Thyroid gland (tissue), 4 donors: Measurements from ENCODE around the gene PARP11. TPM values are rescaled to one million over a fixed set of nuclear protein-coding genes. Genes with fewer than 3 reads are reported as not detected.
A peak's percentile ranks its signal among the peaks of the same experiment; 100 is the strongest.

Experiments
- DNase-seq, 2 donors: peaks; one replicate each; pipeline ENCODE4 v3.0.0-alpha.2; 2019
- H3K27ac ChIP-seq, 3 donors: fragments of 200-600 bp; sonication (generic); 1 replicate in 2 of 3; 2 replicates in 1 of 3; pipeline ENCODE4 v1.5.1; 2016 to 2019; ENCODE audit warnings: mild to moderate bottlenecking in 1 of 3, moderate library complexity in 1 of 3
- H3K27me3 ChIP-seq: fragments of 200-600 bp; sonication (generic); one replicate; pipeline ENCODE4 v1.5.1; 2019
- H3K36me3 ChIP-seq, 2 donors: fragments of 200-600 bp; sonication (generic); one replicate each; pipeline ENCODE4 v1.5.1; 2016 to 2019
- H3K4me1 ChIP-seq, 2 donors: fragments of 200-600 bp; sonication (generic); one replicate each; pipeline ENCODE4 v1.5.1; 2017 to 2019
- H3K4me3 ChIP-seq, 3 donors: fragments of 200-600 bp; sonication (generic); replicated peaks in 1 of 3; 1 replicate in 2 of 3; 2 replicates in 1 of 3; pipeline ENCODE4 v1.5.1; 2016; ENCODE audit warnings: mild to moderate bottlenecking in 1 of 3
- H3K9me3 ChIP-seq: fragments of 200-600 bp; sonication (generic); one replicate; pipeline ENCODE4 v1.5.1; 2017
- POLR2A ChIP-seq, 2 donors: fragments of 450-650 bp; IDR thresholded peaks; one replicate each; pipeline ENCODE4 v1.6.1; 2017; ENCODE audit warnings: antibody characterized with exemption in 2 of 2, mild to moderate bottlenecking in 2 of 2, moderate library complexity in 1 of 2
- WGBS, 2 donors: methylation state at CpG; one replicate each; pipeline ENCODE4 v1.1.5; 2017; 5-methylcytosine and 5-hydroxymethylcytosine counted together
- intact Hi-C: fragments of 100-400 bp; cut with DNase I; formaldehyde crosslinking; loops from one replicate; pipeline ENCODE4 v1.15.1; 2023
- total RNA-seq, 4 donors: library from RNA; depleted of rRNA; stranded (reverse); fragments of >200 nt; gene quantifications; one replicate each; pipeline ENCODE4 v1.2.3, GENCODE V29; 2016
- TF ChIP-seq, protein P1 (sequence below), 6 experiments: fragments of 200-600 bp in 3 of 6; fragments of 450-650 bp in 3 of 6; sonication (generic) in 3 of 6; IDR thresholded peaks; one replicate each; pipeline ENCODE4 v1.5.1; 2016 to 2019; ENCODE audit warnings: antibody characterized with exemption in 6 of 6, mild to moderate bottlenecking in 2 of 6, inconsistent platforms in 1 of 6, moderate library complexity in 1 of 6

The PARP11 gene
- total RNA-seq, 4 donors from 2014 or later: 8.7 to 26.2 (median 15.4) TPM

- H3K4me1 ChIP-seq: no peaks in the 10 kb centered on the region
- H3K4me3 ChIP-seq: peak overlapping the region in 1 of 3 donors; percentile 1
- H3K9me3 ChIP-seq: no peaks in the 10 kb centered on the region
- H3K27me3 ChIP-seq: no peaks in the 10 kb centered on the region
- H3K27ac ChIP-seq: peak overlapping the region in 2 of 3 donors; percentile 44 to 71
- TF ChIP-seq POLR2A (IDR thresholded peaks at IDR 0.05): no peak
- TF ChIP-seq, protein P1, sequence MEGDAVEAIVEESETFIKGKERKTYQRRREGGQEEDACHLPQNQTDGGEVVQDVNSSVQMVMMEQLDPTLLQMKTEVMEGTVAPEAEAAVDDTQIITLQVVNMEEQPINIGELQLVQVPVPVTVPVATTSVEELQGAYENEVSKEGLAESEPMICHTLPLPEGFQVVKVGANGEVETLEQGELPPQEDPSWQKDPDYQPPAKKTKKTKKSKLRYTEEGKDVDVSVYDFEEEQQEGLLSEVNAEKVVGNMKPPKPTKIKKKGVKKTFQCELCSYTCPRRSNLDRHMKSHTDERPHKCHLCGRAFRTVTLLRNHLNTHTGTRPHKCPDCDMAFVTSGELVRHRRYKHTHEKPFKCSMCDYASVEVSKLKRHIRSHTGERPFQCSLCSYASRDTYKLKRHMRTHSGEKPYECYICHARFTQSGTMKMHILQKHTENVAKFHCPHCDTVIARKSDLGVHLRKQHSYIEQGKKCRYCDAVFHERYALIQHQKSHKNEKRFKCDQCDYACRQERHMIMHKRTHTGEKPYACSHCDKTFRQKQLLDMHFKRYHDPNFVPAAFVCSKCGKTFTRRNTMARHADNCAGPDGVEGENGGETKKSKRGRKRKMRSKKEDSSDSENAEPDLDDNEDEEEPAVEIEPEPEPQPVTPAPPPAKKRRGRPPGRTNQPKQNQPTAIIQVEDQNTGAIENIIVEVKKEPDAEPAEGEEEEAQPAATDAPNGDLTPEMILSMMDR (IDR thresholded peaks at IDR 0.05): peak in 5 of 6 experiments; percentile 69 to 92 (median 85)
- WGBS, 2 donors: 42 to 43% methylated on average over 8 of the region's 8 CpGs
- DNase-seq: peak in 1 of 2 donors; percentile 28
- H3K36me3 ChIP-seq: no peaks in the 10 kb centered on the region
- intact Hi-C loops: loop anchor here (10.0 kb wide), 1 partner anchor 109 kb away; no protein-coding TSS in a partner anchor
These were observed 12.3 kb upstream of the PARP11 start for GRCh38 chr12:3885277-3886094.

DNA sequence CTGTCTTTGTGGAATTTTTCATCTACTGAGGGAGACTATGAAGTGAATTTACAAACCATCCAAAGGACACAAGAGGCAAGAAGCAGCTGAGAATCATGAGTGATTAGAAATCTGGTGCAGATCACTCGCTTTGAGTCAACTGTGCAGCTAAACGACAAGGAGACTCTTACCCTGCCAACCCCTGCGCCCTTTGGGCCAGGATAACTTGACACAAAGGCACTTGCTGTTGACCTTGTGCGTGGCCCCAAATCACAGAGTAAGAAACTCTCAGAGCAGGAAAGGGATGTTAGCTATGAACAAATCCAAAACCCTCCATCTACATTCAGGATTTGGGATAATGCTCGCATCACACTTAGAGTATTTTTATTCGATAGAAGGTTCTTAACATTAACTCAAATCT, 11.5 kb upstream of the PARP11 start:
- H3K27me3 ChIP-seq: no peaks in the 10 kb centered on the region
- TF ChIP-seq, protein P1 (IDR thresholded peaks at IDR 0.05): no peak
- TF ChIP-seq POLR2A (IDR thresholded peaks at IDR 0.05): no peak
- no peaks in the 10 kb centered on the region for H3K36me3 ChIP-seq
- no peak overlapping the region for H3K4me3 ChIP-seq
- H3K4me1 ChIP-seq: no peaks in the 10 kb centered on the region
- intact Hi-C loops: loop anchor here (10.0 kb wide), 1 partner anchor 110 kb away; no protein-coding TSS in a partner anchor
- DNase-seq: no peak
- H3K27ac ChIP-seq: peak overlapping the region in 1 of 3 donors; percentile 44
- no peaks in the 10 kb centered on the region for H3K9me3 ChIP-seq
- WGBS, 2 donors: 67 to 71% methylated on average over 6 of the region's 6 CpGs

GRCh38 chr12:3882896-3883564, 9.8 kb upstream of the PARP11 start:
- no peak overlapping the region for H3K27ac ChIP-seq
- H3K4me1 ChIP-seq: no peaks in the 10 kb centered on the region
- no peak overlapping the region for H3K4me3 ChIP-seq
- H3K9me3 ChIP-seq: no peaks in the 10 kb centered on the region
- H3K27me3 ChIP-seq: no peaks in the 10 kb centered on the region
- intact Hi-C loops: loop anchor here (10.0 kb wide), 1 partner anchor 112 kb away; no protein-coding TSS in a partner anchor
- H3K36me3 ChIP-seq: no peaks in the 10 kb centered on the region
- WGBS, 2 donors: 43 to 46% methylated on average over 7 of the region's 7 CpGs
- TF ChIP-seq, protein P1 (IDR thresholded peaks at IDR 0.05): peak in 2 of 6 experiments; percentile 16 to 24
- no peak for TF ChIP-seq POLR2A (IDR thresholded peaks at IDR 0.05)
- DNase-seq: no peak

DNA sequence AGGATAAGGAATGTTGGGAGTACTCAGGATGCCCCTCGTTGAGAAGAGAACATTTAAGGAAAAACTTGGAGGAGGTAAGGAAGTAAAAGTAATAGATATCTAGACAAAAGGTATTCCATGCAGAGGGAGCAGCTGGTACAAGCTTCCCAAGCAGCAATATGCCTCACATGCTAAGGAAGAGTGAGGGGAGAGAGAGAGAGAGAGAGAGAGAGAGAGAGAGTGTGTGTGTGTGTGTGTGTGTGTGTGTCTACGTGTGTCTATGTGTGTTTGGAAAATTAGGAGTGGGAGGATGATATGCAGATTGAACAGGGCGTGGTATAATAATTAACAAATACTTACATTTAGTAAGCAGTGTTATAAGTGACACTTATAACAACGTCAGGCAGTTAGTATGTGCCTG, 9.2 kb upstream of the PARP11 start:
- 69 to 71% methylated on average over 4 of the region's 4 CpGs for WGBS, 2 donors
- intact Hi-C loops: loop anchor here (10.0 kb wide), 1 partner anchor 112 kb away; no protein-coding TSS in a partner anchor

More for the DNA sequence above, 9.2 kb upstream of the PARP11 start:
- DNase-seq: no peak
- H3K4me3 ChIP-seq: no peak overlapping the region
- no peaks in the 10 kb centered on the region for H3K4me1 ChIP-seq
- TF ChIP-seq, protein P1 (IDR thresholded peaks at IDR 0.05): no peak
- no peak for TF ChIP-seq POLR2A (IDR thresholded peaks at IDR 0.05)
- no peak overlapping the region for H3K27ac ChIP-seq
- no peaks in the 10 kb centered on the region for H3K27me3 ChIP-seq
- H3K36me3 ChIP-seq: no peaks in the 10 kb centered on the region
- no peaks in the 10 kb centered on the region for H3K9me3 ChIP-seq
